Central memory CD8-positive, alpha-beta T cell (primary cell): Measurements from ENCODE around the gene ATL3.
A peak's percentile ranks its signal among the peaks of the same experiment; 100 is the strongest.

ENCODE experiments used
- ATAC-seq: fragments of 150-1000 bp; cut with Tn5 transposase; replicated peaks from 2 replicates; pipeline ENCODE4 v1.10.0; 2022; ENCODE audit warnings: mild to moderate bottlenecking, moderate FRiP score, moderate number of reproducible peaks; ENCODE audit not compliant: poor library complexity, severe bottlenecking; ENCODE audit errors: extremely low read depth
- DNase-seq, 2 donors: peaks; one replicate each; pipeline ENCODE4 v3.0.0; 2021; ENCODE audit warnings: low spot score in 2 of 2
- H3K27ac Mint-ChIP-seq: one replicate; pipeline ENCODE4 v1.8.0; 2022; ENCODE audit warnings: low read depth, mild to moderate bottlenecking, moderate library complexity, mixed read lengths
- H3K27me3 Mint-ChIP-seq: one replicate; pipeline ENCODE4 v1.8.0; 2022; ENCODE audit warnings: mixed read lengths
- H3K36me3 Mint-ChIP-seq: one replicate; pipeline ENCODE4 v1.8.0; 2022; ENCODE audit warnings: mild to moderate bottlenecking, moderate library complexity, mixed read lengths; ENCODE audit not compliant: insufficient read depth
- H3K4me1 Mint-ChIP-seq: one replicate; pipeline ENCODE4 v1.8.0; 2022; ENCODE audit warnings: mixed read lengths
- H3K4me3 Mint-ChIP-seq: one replicate; pipeline ENCODE4 v1.8.0; 2022; ENCODE audit warnings: mild to moderate bottlenecking, moderate library complexity, mixed read lengths
- H3K9me3 Mint-ChIP-seq: one replicate; pipeline ENCODE4 v1.8.0; 2022; ENCODE audit warnings: mixed read lengths

ATL3 gene

GRCh38 chr11:63671322-63672155, at the start of gene ATL3:
TSS of gene ATL3 (minus strand) at chr11:63671376. CDS start at chr11:63671335, 41 bp downstream.
- H3K36me3 Mint-ChIP-seq, result no peaks in the 10 kb centered on the region
- peak within 1 kb of the TSS; percentile 85 for H3K4me3 Mint-ChIP-seq
- DNase-seq, result peak; percentile 86 to 92
- H3K27ac Mint-ChIP-seq, result peak within 1 kb of the TSS; percentile 71
- no peaks in the 10 kb centered on the region for H3K27me3 Mint-ChIP-seq
- peak; percentile 95 for ATAC-seq
- peaks cover 24% of the 10 kb centered on the region for H3K4me1 Mint-ChIP-seq
- no peaks in the 10 kb centered on the region for H3K9me3 Mint-ChIP-seq

GRCh38 chr11:63720611-63721010, 49.4 kb upstream of the ATL3 start:
- Mint-ChIP-seq H3K27me3 (no peaks in the 10 kb centered on the region), H3K4me1 (peaks cover 8% of the 10 kb centered on the region), H3K9me3 (no peaks in the 10 kb centered on the region), H3K36me3 (peaks cover 2% of the 10 kb centered on the region), H3K27ac (no peak overlapping the region), H3K4me3 (no peak overlapping the region)
- ATAC-seq (no peak), DNase-seq (no peak)

GRCh38 chr11:63719987-63720386, 48.8 kb upstream of the ATL3 start:
- ATAC-seq (no peak), DNase-seq (no peak)
- H3K4me1 Mint-ChIP-seq, result peaks cover 8% of the 10 kb centered on the region
- H3K4me3 Mint-ChIP-seq, result no peak overlapping the region
- no peak overlapping the region for H3K27ac Mint-ChIP-seq
- H3K36me3 Mint-ChIP-seq, result peaks cover 2% of the 10 kb centered on the region
- H3K27me3 Mint-ChIP-seq, result no peaks in the 10 kb centered on the region
- H3K9me3 Mint-ChIP-seq, result no peaks in the 10 kb centered on the region

- no peak overlapping the region for H3K4me3 Mint-ChIP-seq
- ATAC-seq (no peak), DNase-seq (no peak)
- no peak overlapping the region for H3K27ac Mint-ChIP-seq
- H3K4me1 Mint-ChIP-seq, result peaks cover 8% of the 10 kb centered on the region
- H3K27me3 Mint-ChIP-seq, result no peaks in the 10 kb centered on the region
- peaks cover 6% of the 10 kb centered on the region for H3K36me3 Mint-ChIP-seq
- no peaks in the 10 kb centered on the region for H3K9me3 Mint-ChIP-seq
Observed at GRCh38 chr11:63719001-63719400, 47.8 kb upstream of the ATL3 start.

GRCh38 chr11:63716046-63716445, 44.9 kb upstream of the ATL3 start:
- ATAC-seq (no peak), DNase-seq (no peak)
- Mint-ChIP-seq H3K27me3 (no peaks in the 10 kb centered on the region), H3K36me3 (peaks cover 6% of the 10 kb centered on the region), H3K27ac (no peak overlapping the region), H3K4me3 (no peak overlapping the region), H3K4me1 (peaks cover 8% of the 10 kb centered on the region), H3K9me3 (no peaks in the 10 kb centered on the region)

- no peaks in the 10 kb centered on the region for H3K27me3 Mint-ChIP-seq
- no peak for ATAC-seq
- H3K9me3 Mint-ChIP-seq, result no peaks in the 10 kb centered on the region
- DNase-seq, result no peak
- no peak overlapping the region for H3K4me3 Mint-ChIP-seq
- H3K36me3 Mint-ChIP-seq, result peaks cover 7% of the 10 kb centered on the region
- no peak overlapping the region for H3K27ac Mint-ChIP-seq
- no peaks in the 10 kb centered on the region for H3K4me1 Mint-ChIP-seq
Observed at GRCh38 chr11:63713766-63714165, 42.6 kb upstream of the ATL3 start.

- H3K27ac Mint-ChIP-seq, result peak overlapping the region; percentile 46
Observed at GRCh38 chr11:63711838-63712237, 40.7 kb upstream of the ATL3 start.

GRCh38 chr11:63710476-63711217, 39.5 kb upstream of the ATL3 start:
- H3K27me3 Mint-ChIP-seq, result no peaks in the 10 kb centered on the region

More at GRCh38 chr11:63711838-63712237, 40.7 kb upstream of the ATL3 start:
- no peak for DNase-seq
- Mint-ChIP-seq H3K27me3 (no peaks in the 10 kb centered on the region), H3K4me3 (no peak overlapping the region), H3K4me1 (no peaks in the 10 kb centered on the region), H3K9me3 (no peaks in the 10 kb centered on the region), H3K36me3 (peaks cover 5% of the 10 kb centered on the region)
- no peak for ATAC-seq

GRCh38 chr11:63709336-63709884, 38.2 kb upstream of the ATL3 start:
- Mint-ChIP-seq H3K27ac (no peak overlapping the region), H3K27me3 (no peaks in the 10 kb centered on the region), H3K9me3 (no peaks in the 10 kb centered on the region), H3K36me3 (peaks cover 5% of the 10 kb centered on the region), H3K4me1 (no peaks in the 10 kb centered on the region), H3K4me3 (no peak overlapping the region)
- no peak for DNase-seq
- no peak for ATAC-seq

More at GRCh38 chr11:63710476-63711217, 39.5 kb upstream of the ATL3 start:
- DNase-seq, result no peak
- Mint-ChIP-seq H3K9me3 (no peaks in the 10 kb centered on the region), H3K4me1 (no peaks in the 10 kb centered on the region), H3K4me3 (no peak overlapping the region), H3K27ac (no peak overlapping the region), H3K36me3 (peaks cover 5% of the 10 kb centered on the region)
- no peak for ATAC-seq

GRCh38 chr11:63708764-63709163, 37.6 kb upstream of the ATL3 start:
- H3K9me3 Mint-ChIP-seq, result no peaks in the 10 kb centered on the region
- ATAC-seq (no peak), DNase-seq (no peak)
- H3K4me1 Mint-ChIP-seq, result no peaks in the 10 kb centered on the region
- H3K4me3 Mint-ChIP-seq, result no peak overlapping the region
- H3K27me3 Mint-ChIP-seq, result no peaks in the 10 kb centered on the region
- peaks cover 5% of the 10 kb centered on the region for H3K36me3 Mint-ChIP-seq
- no peak overlapping the region for H3K27ac Mint-ChIP-seq

GRCh38 chr11:63705526-63705925, 34.4 kb upstream of the ATL3 start:
- DNase-seq (no peak), ATAC-seq (no peak)
- peaks cover 6% of the 10 kb centered on the region for H3K4me1 Mint-ChIP-seq
- peaks cover 5% of the 10 kb centered on the region for H3K36me3 Mint-ChIP-seq
- H3K27me3 Mint-ChIP-seq, result no peaks in the 10 kb centered on the region
- no peaks in the 10 kb centered on the region for H3K9me3 Mint-ChIP-seq
- no peak overlapping the region for H3K4me3 Mint-ChIP-seq
- no peak overlapping the region for H3K27ac Mint-ChIP-seq

- DNase-seq, result no peak
- no peak overlapping the region for H3K27ac Mint-ChIP-seq
Observed at GRCh38 chr11:63699896-63700295, 28.7 kb upstream of the ATL3 start.

More at GRCh38 chr11:63699896-63700295, 28.7 kb upstream of the ATL3 start:
- peaks cover 15% of the 10 kb centered on the region for H3K4me1 Mint-ChIP-seq
- no peak for ATAC-seq
- H3K9me3 Mint-ChIP-seq, result no peaks in the 10 kb centered on the region
- H3K36me3 Mint-ChIP-seq, result peaks cover 5% of the 10 kb centered on the region
- no peak overlapping the region for H3K4me3 Mint-ChIP-seq
- H3K27me3 Mint-ChIP-seq, result no peaks in the 10 kb centered on the region
